Heart left ventricle (tissue), 13 donors: ENCODE data around the gene NREP.

Experiments
- CTCF ChIP-seq, 12 donors: fragments of 200-600 bp; sonication (generic) in 4 of 12; IDR thresholded peaks; one replicate each; pipeline versions ENCODE4 v1.5.0 to v1.8.0; 2018 to 2022; ENCODE audit warnings: antibody characterized with exemption in 12 of 12, mild to moderate bottlenecking in 5 of 12
- POLR2A ChIP-seq, 2 donors: fragments of 450-650 bp; IDR thresholded peaks; one replicate each; pipeline ENCODE4 v1.6.1; 2017; ENCODE audit warnings: antibody characterized with exemption in 2 of 2, mild to moderate bottlenecking in 2 of 2, moderate library complexity in 2 of 2
- donor health status: ischemic (EF 13 %, LVEDD 7.1; RV severe dilation, severe dysfunction).
- donor health status: DM: no; HTN: yes; CAD: no.
- donor health status: DM: no; HTN: no; CAD: no.
- donor health status: ischemic (EF 25% LVEDD 6.9; RV normal size, moderate dysfunction).
- donor health status: ischemic (EF 25% LVEDD 5.7; RV mildly dilated, moderate dysfunction).
- donor health status: ischemic (EF 35%, LVEDD 5.7; RV mildly dilated, moderate dysfunction).
- donor health status: nonischemic (EF 11% LVEDD 7.7; RV severe dilation, severe dysfunction).
- donor health status: DM: yes; HTN: yes; CAD: no.
- donor health status: PGD.
- donor health status: ischemic (EF 29% LVEDD 5.4; RV normal size, mild dysfunction).
- donor health status: nonischemic (EF 23%, LVEDD 6.1; RV moderate dilation, normal function).

GRCh38 chr5:111772456-111773122 lies 15.6 kb upstream of the NREP start:
- TF ChIP-seq CTCF (IDR thresholded peaks at IDR 0.05) (no peak), POLR2A (IDR thresholded peaks at IDR 0.05) (no peak)
